ENCODE results near the gene HBM.

The HBM gene

GRCh38 chr16:130533-131173, 35.1 kb upstream of the HBM start:
- H3K4me2 ChIP-seq (ENCODE audit: low read length, poor library complexity, severe bottlenecking), result no peak overlapping the region
- H3K9me3 ChIP-seq (ENCODE audit: control insufficient read depth, low read length), result no peaks in the 10 kb centered on the region
- no peak overlapping the region for H3K23ac ChIP-seq (ENCODE audit: low read length in 2 of 2)
- no peak overlapping the region for H2BK120ac ChIP-seq (ENCODE audit: low read depth, low read length)
- H4K8ac ChIP-seq (ENCODE audit: low read length), result no peak overlapping the region
- H3K9ac ChIP-seq (ENCODE audit: low read length), result no peak overlapping the region
- no peak overlapping the region for H3K14ac ChIP-seq (ENCODE audit: low read length in 2 of 2)
- no peak overlapping the region for H2BK15ac ChIP-seq (ENCODE audit: low read depth, poor library complexity, severe bottlenecking)
- no peak overlapping the region for H3K18ac ChIP-seq (ENCODE audit: low read depth in 1 of 2, low read length in 2 of 2)
- H2BK12ac ChIP-seq (ENCODE audit: low read length in 2 of 2), result no peak overlapping the region
- no peak overlapping the region for H4K91ac ChIP-seq (ENCODE audit: low read length)
- H3K4me3 ChIP-seq (ENCODE audit: insufficient read depth in 1 of 2, low read depth in 1 of 2, low read length in 2 of 2), result no peak overlapping the region
- no peak for DNase-seq
- H3K27ac ChIP-seq (ENCODE audit: low read length, poor library complexity, severe bottlenecking), result no peak overlapping the region
- H2AFZ ChIP-seq (ENCODE audit: low read depth, low read length), result no peak overlapping the region
- H3K79me1 ChIP-seq (replicated peaks; ENCODE audit: low read length, poor library complexity, severe bottlenecking), result peaks cover 26% of the 10 kb centered on the region
- H3K36me3 ChIP-seq (ENCODE audit: control insufficient read depth in 1 of 2, insufficient read depth in 2 of 2, low read depth in 1 of 2, low read length in 2 of 2), result peaks cover 13 to 17% of the 10 kb centered on the region in 2 experiments
- H2AK5ac ChIP-seq (ENCODE audit: low read length, severe bottlenecking), result no peak overlapping the region
- H3K4me1 ChIP-seq (ENCODE audit: control insufficient read depth, insufficient read depth, low read depth, low read length), result no peaks in the 10 kb centered on the region
- no peak overlapping the region for H3K4ac ChIP-seq (ENCODE audit: low read depth in 1 of 2, low read length in 2 of 2)
- WGBS, result 100% methylated on average over 12 of the region's 15 CpGs
- H2BK5ac ChIP-seq (ENCODE audit: low read depth, low read length, poor library complexity, severe bottlenecking), result no peak overlapping the region
- H3K27me3 ChIP-seq (ENCODE audit: control insufficient read depth in 1 of 2, insufficient read depth in 1 of 2, low read length in 2 of 2), result no peaks in the 10 kb centered on the region

GRCh38 chr16:132120-132519, 33.7 kb upstream of the HBM start:
- Histone ChIP-seq H3K79me1 (replicated peaks; ENCODE audit: low read length, poor library complexity, severe bottlenecking) (peaks cover 22% of the 10 kb centered on the region), H2BK12ac (ENCODE audit: low read length in 2 of 2) (no peak overlapping the region), H2BK5ac (ENCODE audit: low read depth, low read length, poor library complexity, severe bottlenecking) (no peak overlapping the region), H3K18ac (ENCODE audit: low read depth in 1 of 2, low read length in 2 of 2) (no peak overlapping the region), H3K4me2 (ENCODE audit: low read length, poor library complexity, severe bottlenecking) (no peak overlapping the region), H2BK15ac (ENCODE audit: low read depth, poor library complexity, severe bottlenecking) (no peak overlapping the region), H2AFZ (ENCODE audit: low read depth, low read length) (no peak overlapping the region), H3K23ac (ENCODE audit: low read length in 2 of 2) (no peak overlapping the region), H3K4me1 (ENCODE audit: control insufficient read depth, insufficient read depth, low read depth, low read length) (peaks cover under 1% of the 10 kb centered on the region), H2AK5ac (ENCODE audit: low read length, severe bottlenecking) (no peak overlapping the region), H3K9me3 (ENCODE audit: control insufficient read depth, low read length) (no peaks in the 10 kb centered on the region), H3K36me3 (ENCODE audit: control insufficient read depth in 1 of 2, insufficient read depth in 2 of 2, low read depth in 1 of 2, low read length in 2 of 2) (peaks cover 11 to 20% of the 10 kb centered on the region in 2 experiments), H3K27me3 (ENCODE audit: control insufficient read depth in 1 of 2, insufficient read depth in 1 of 2, low read length in 2 of 2) (no peaks in the 10 kb centered on the region), H4K8ac (ENCODE audit: low read length) (no peak overlapping the region), H4K91ac (ENCODE audit: low read length) (no peak overlapping the region), H3K14ac (ENCODE audit: low read length in 2 of 2) (no peak overlapping the region), H3K27ac (ENCODE audit: low read length, poor library complexity, severe bottlenecking) (no peak overlapping the region), H3K4me3 (ENCODE audit: insufficient read depth in 1 of 2, low read depth in 1 of 2, low read length in 2 of 2) (no peak overlapping the region), H3K9ac (ENCODE audit: low read length) (no peak overlapping the region), H2BK120ac (ENCODE audit: low read depth, low read length) (no peak overlapping the region), H3K4ac (ENCODE audit: low read depth in 1 of 2, low read length in 2 of 2) (no peak overlapping the region)
- DNase-seq, result no peak
- 92% methylated on average over 6 of the region's 7 CpGs for WGBS

- H3K18ac ChIP-seq (ENCODE audit: low read depth in 1 of 2, low read length in 2 of 2), result no peak overlapping the region
- no peak overlapping the region for H2AFZ ChIP-seq (ENCODE audit: low read depth, low read length)
- H3K4ac ChIP-seq (ENCODE audit: low read depth in 1 of 2, low read length in 2 of 2), result no peak overlapping the region
- no peak overlapping the region for H2BK5ac ChIP-seq (ENCODE audit: low read depth, low read length, poor library complexity, severe bottlenecking)
- no peaks in the 10 kb centered on the region for H3K27me3 ChIP-seq (ENCODE audit: control insufficient read depth in 1 of 2, insufficient read depth in 1 of 2, low read length in 2 of 2)
- H2BK12ac ChIP-seq (ENCODE audit: low read length in 2 of 2), result no peak overlapping the region
- H2BK15ac ChIP-seq (ENCODE audit: low read depth, poor library complexity, severe bottlenecking), result no peak overlapping the region
- no peak overlapping the region for H3K4me3 ChIP-seq (ENCODE audit: insufficient read depth in 1 of 2, low read depth in 1 of 2, low read length in 2 of 2)
- H3K23ac ChIP-seq (ENCODE audit: low read length in 2 of 2), result no peak overlapping the region
- H3K79me1 ChIP-seq (replicated peaks; ENCODE audit: low read length, poor library complexity, severe bottlenecking), result peaks cover 20% of the 10 kb centered on the region
- no peak overlapping the region for H3K4me2 ChIP-seq (ENCODE audit: low read length, poor library complexity, severe bottlenecking)
- H3K9ac ChIP-seq (ENCODE audit: low read length), result no peak overlapping the region
- WGBS, result 90% methylated on average over 2 of the region's 2 CpGs
- H4K8ac ChIP-seq (ENCODE audit: low read length), result no peak overlapping the region
- no peak overlapping the region for H3K27ac ChIP-seq (ENCODE audit: low read length, poor library complexity, severe bottlenecking)
- no peak overlapping the region for H2BK120ac ChIP-seq (ENCODE audit: low read depth, low read length)
- no peak overlapping the region for H3K14ac ChIP-seq (ENCODE audit: low read length in 2 of 2)
- H4K91ac ChIP-seq (ENCODE audit: low read length), result no peak overlapping the region
- no peak for DNase-seq
- peaks cover 4% of the 10 kb centered on the region for H3K4me1 ChIP-seq (ENCODE audit: control insufficient read depth, insufficient read depth, low read depth, low read length)
- peaks cover 7 to 19% of the 10 kb centered on the region in 2 experiments for H3K36me3 ChIP-seq (ENCODE audit: control insufficient read depth in 1 of 2, insufficient read depth in 2 of 2, low read depth in 1 of 2, low read length in 2 of 2)
- H3K9me3 ChIP-seq (ENCODE audit: control insufficient read depth, low read length), result no peaks in the 10 kb centered on the region
- no peak overlapping the region for H2AK5ac ChIP-seq (ENCODE audit: low read length, severe bottlenecking)
These were observed 32.1 kb upstream of the HBM start for GRCh38 chr16:133716-134115.

GRCh38 chr16:138049-138417, 27.7 kb upstream of the HBM start:
- H4K91ac ChIP-seq (ENCODE audit: low read length), result peak overlapping the region; percentile 80
- H3K79me1 ChIP-seq (replicated peaks; ENCODE audit: low read length, poor library complexity, severe bottlenecking), result peaks cover 9% of the 10 kb centered on the region
- peak; percentile 44 for DNase-seq
- H2BK12ac ChIP-seq (ENCODE audit: low read length in 2 of 2), result peak overlapping the region in 1 of 2 experiments; percentile 77
- peak overlapping the region in 1 of 2 experiments; percentile 75 for H3K4ac ChIP-seq (ENCODE audit: low read depth in 1 of 2, low read length in 2 of 2)
- peaks cover 4% of the 10 kb centered on the region for H3K4me1 ChIP-seq (ENCODE audit: control insufficient read depth, insufficient read depth, low read depth, low read length)
- WGBS, result under 1% methylated on average over 21 of the region's 30 CpGs
- H3K18ac ChIP-seq (ENCODE audit: low read depth in 1 of 2, low read length in 2 of 2), result peak overlapping the region; percentile 79
- H4K8ac ChIP-seq (ENCODE audit: low read length), result peak overlapping the region; percentile 84
- peak overlapping the region; percentile 81 for H2BK5ac ChIP-seq (ENCODE audit: low read depth, low read length, poor library complexity, severe bottlenecking)
- peak overlapping the region; percentile 93 for H3K9ac ChIP-seq (ENCODE audit: low read length)
- H2AFZ ChIP-seq (ENCODE audit: low read depth, low read length), result no peak overlapping the region
- no peaks in the 10 kb centered on the region for H3K9me3 ChIP-seq (ENCODE audit: control insufficient read depth, low read length)
- no peak overlapping the region for H2BK15ac ChIP-seq (ENCODE audit: low read depth, poor library complexity, severe bottlenecking)
- H3K27ac ChIP-seq (ENCODE audit: low read length, poor library complexity, severe bottlenecking), result no peak overlapping the region
- peak overlapping the region; percentile 89 for H2BK120ac ChIP-seq (ENCODE audit: low read depth, low read length)
- peak overlapping the region in 1 of 2 experiments; percentile 95 for H3K14ac ChIP-seq (ENCODE audit: low read length in 2 of 2)
- no peak overlapping the region for H2AK5ac ChIP-seq (ENCODE audit: low read length, severe bottlenecking)
- no peaks in the 10 kb centered on the region for H3K27me3 ChIP-seq (ENCODE audit: control insufficient read depth in 1 of 2, insufficient read depth in 1 of 2, low read length in 2 of 2)
- peaks cover 0 to 5% of the 10 kb centered on the region in 2 experiments for H3K36me3 ChIP-seq (ENCODE audit: control insufficient read depth in 1 of 2, insufficient read depth in 2 of 2, low read depth in 1 of 2, low read length in 2 of 2)
- H3K4me2 ChIP-seq (ENCODE audit: low read length, poor library complexity, severe bottlenecking), result peak overlapping the region; percentile 79
- H3K4me3 ChIP-seq (ENCODE audit: insufficient read depth in 1 of 2, low read depth in 1 of 2, low read length in 2 of 2), result peak overlapping the region; percentile 70 to 85
- H3K23ac ChIP-seq (ENCODE audit: low read length in 2 of 2), result no peak overlapping the region
